ENCODE data around the gene GBA2. TPM values are rescaled to one million over a fixed set of nuclear protein-coding genes. Genes with fewer than 3 reads are reported as not detected.

Gene GBA2
- total and polyA plus RNA-seq, 2 experiments from 2014 or later = 32.1 to 80.1 TPM

- no peak overlapping the region for H3K4me3 Mint-ChIP-seq
- no peak overlapping the region for H3K4me3 ChIP-seq
- H3K36me3 Mint-ChIP-seq (ENCODE audit: low read depth) = peaks cover 82% of the 10 kb centered on the region
- H3K4me1 Mint-ChIP-seq = peaks cover 4% of the 10 kb centered on the region; the same call in 2 of the 3 replicates
- peaks cover 6% of the 10 kb centered on the region; the same call in 1 of the 2 replicates for H4K20me1 ChIP-seq (replicated peaks; ENCODE audit: insufficient read depth)
- H3K9me2 ChIP-seq (ENCODE audit: insufficient read depth) = no peaks in the 10 kb centered on the region
- no peaks in the 10 kb centered on the region for H3K9me3 Mint-ChIP-seq
- H3K27ac Mint-ChIP-seq = no peak overlapping the region
- no peaks in the 10 kb centered on the region for H3K4me1 ChIP-seq (ENCODE audit: insufficient read depth)
- no peak overlapping the region for H3K27ac ChIP-seq (ENCODE audit: low read depth)
- H3K27me3 ChIP-seq (ENCODE audit: insufficient read depth) = no peaks in the 10 kb centered on the region
- H3K27me3 Mint-ChIP-seq (ENCODE audit: insufficient read depth, low read depth, poor library complexity) = peaks cover under 1% of the 10 kb centered on the region
- H3K36me3 ChIP-seq (ENCODE audit: insufficient read depth) = peaks cover 61% of the 10 kb centered on the region
- no peak overlapping the region for H3K4me2 ChIP-seq
- H3F3A ChIP-seq (replicated peaks; ENCODE audit: low read depth) = 0 out of 2 replicates have a peak, but pooled peaks cover 3% of the 10 kb centered on the region
- TF ChIP-seq CTCF (conservative IDR thresholded peaks at IDR 0.05; ENCODE audit: low read depth in 2 of 2) = no peak
- TF ChIP-seq EZH2phosphoT487 (IDR thresholded peaks at IDR 0.05; ENCODE audit: unreplicated experiment) = no peak
- TF ChIP-seq JUNB (IDR thresholded peaks at IDR 0.05; ENCODE audit: unreplicated experiment) = no peak
- TF ChIP-seq ZNF331 (CRISPR knock-in tag; IDR thresholded peaks at IDR 0.05; ENCODE audit: low read depth) = no peak
- TF ChIP-seq ZNF114 (CRISPR knock-in tag; IDR thresholded peaks at IDR 0.05) = no peak
- no peaks in the 10 kb centered on the region for H3K79me2 ChIP-seq (replicated peaks; ENCODE audit: insufficient read depth)
- no peak for DNase-seq (ENCODE audit: low spot score)
- H2AFZ ChIP-seq = no peak overlapping the region
- ATAC-seq = no peak
Observed at GRCh38 chr9:35717132-35717870, 31.7 kb downstream of the GBA2 start.

- H3K9me3 Mint-ChIP-seq = no peaks in the 10 kb centered on the region
- Histone ChIP-seq H3K4me1 (ENCODE audit: insufficient read depth) (no peaks in the 10 kb centered on the region), H3K4me2 (no peak overlapping the region), H4K20me1 (replicated peaks; ENCODE audit: insufficient read depth) (peaks cover 6% of the 10 kb centered on the region), H3F3A (replicated peaks; ENCODE audit: low read depth) (0 out of 2 replicates have a peak, but pooled peaks cover 3% of the 10 kb centered on the region), H2AFZ (no peak overlapping the region), H3K9me2 (ENCODE audit: insufficient read depth) (no peaks in the 10 kb centered on the region), H3K36me3 (ENCODE audit: insufficient read depth) (peaks cover 61% of the 10 kb centered on the region), H3K27me3 (ENCODE audit: insufficient read depth) (no peaks in the 10 kb centered on the region), H3K27ac (ENCODE audit: low read depth) (no peak overlapping the region), H3K79me2 (replicated peaks; ENCODE audit: insufficient read depth) (no peaks in the 10 kb centered on the region), H3K4me3 (no peak overlapping the region)
- H3K4me1 Mint-ChIP-seq = peaks cover 4% of the 10 kb centered on the region; the same call in 2 of the 3 replicates
- peaks cover 4% of the 10 kb centered on the region for H3K27me3 Mint-ChIP-seq (ENCODE audit: insufficient read depth, low read depth, poor library complexity)
- H3K36me3 Mint-ChIP-seq (ENCODE audit: low read depth) = peaks cover 82% of the 10 kb centered on the region
- no peak overlapping the region for H3K4me3 Mint-ChIP-seq
- DNase-seq (ENCODE audit: low spot score) = no peak
- no peak for ATAC-seq
- TF ChIP-seq EZH2 (IDR thresholded peaks at IDR 0.05; ENCODE audit: low read depth, unreplicated experiment) (no peak), NANOG (IDR thresholded peaks at IDR 0.05; ENCODE audit: borderline replicate concordance) (no peak), EZH2phosphoT487 (IDR thresholded peaks at IDR 0.05; ENCODE audit: unreplicated experiment) (no peak), CREB1 (CRISPR knock-in tag; IDR thresholded peaks at IDR 0.05; ENCODE audit: low read depth) (no peak)
- TF ChIP-seq, protein P1, sequence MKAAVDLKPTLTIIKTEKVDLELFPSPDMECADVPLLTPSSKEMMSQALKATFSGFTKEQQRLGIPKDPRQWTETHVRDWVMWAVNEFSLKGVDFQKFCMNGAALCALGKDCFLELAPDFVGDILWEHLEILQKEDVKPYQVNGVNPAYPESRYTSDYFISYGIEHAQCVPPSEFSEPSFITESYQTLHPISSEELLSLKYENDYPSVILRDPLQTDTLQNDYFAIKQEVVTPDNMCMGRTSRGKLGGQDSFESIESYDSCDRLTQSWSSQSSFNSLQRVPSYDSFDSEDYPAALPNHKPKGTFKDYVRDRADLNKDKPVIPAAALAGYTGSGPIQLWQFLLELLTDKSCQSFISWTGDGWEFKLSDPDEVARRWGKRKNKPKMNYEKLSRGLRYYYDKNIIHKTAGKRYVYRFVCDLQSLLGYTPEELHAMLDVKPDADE (IDR thresholded peaks at IDR 0.05) = no peak
- TF ChIP-seq, protein P2, sequence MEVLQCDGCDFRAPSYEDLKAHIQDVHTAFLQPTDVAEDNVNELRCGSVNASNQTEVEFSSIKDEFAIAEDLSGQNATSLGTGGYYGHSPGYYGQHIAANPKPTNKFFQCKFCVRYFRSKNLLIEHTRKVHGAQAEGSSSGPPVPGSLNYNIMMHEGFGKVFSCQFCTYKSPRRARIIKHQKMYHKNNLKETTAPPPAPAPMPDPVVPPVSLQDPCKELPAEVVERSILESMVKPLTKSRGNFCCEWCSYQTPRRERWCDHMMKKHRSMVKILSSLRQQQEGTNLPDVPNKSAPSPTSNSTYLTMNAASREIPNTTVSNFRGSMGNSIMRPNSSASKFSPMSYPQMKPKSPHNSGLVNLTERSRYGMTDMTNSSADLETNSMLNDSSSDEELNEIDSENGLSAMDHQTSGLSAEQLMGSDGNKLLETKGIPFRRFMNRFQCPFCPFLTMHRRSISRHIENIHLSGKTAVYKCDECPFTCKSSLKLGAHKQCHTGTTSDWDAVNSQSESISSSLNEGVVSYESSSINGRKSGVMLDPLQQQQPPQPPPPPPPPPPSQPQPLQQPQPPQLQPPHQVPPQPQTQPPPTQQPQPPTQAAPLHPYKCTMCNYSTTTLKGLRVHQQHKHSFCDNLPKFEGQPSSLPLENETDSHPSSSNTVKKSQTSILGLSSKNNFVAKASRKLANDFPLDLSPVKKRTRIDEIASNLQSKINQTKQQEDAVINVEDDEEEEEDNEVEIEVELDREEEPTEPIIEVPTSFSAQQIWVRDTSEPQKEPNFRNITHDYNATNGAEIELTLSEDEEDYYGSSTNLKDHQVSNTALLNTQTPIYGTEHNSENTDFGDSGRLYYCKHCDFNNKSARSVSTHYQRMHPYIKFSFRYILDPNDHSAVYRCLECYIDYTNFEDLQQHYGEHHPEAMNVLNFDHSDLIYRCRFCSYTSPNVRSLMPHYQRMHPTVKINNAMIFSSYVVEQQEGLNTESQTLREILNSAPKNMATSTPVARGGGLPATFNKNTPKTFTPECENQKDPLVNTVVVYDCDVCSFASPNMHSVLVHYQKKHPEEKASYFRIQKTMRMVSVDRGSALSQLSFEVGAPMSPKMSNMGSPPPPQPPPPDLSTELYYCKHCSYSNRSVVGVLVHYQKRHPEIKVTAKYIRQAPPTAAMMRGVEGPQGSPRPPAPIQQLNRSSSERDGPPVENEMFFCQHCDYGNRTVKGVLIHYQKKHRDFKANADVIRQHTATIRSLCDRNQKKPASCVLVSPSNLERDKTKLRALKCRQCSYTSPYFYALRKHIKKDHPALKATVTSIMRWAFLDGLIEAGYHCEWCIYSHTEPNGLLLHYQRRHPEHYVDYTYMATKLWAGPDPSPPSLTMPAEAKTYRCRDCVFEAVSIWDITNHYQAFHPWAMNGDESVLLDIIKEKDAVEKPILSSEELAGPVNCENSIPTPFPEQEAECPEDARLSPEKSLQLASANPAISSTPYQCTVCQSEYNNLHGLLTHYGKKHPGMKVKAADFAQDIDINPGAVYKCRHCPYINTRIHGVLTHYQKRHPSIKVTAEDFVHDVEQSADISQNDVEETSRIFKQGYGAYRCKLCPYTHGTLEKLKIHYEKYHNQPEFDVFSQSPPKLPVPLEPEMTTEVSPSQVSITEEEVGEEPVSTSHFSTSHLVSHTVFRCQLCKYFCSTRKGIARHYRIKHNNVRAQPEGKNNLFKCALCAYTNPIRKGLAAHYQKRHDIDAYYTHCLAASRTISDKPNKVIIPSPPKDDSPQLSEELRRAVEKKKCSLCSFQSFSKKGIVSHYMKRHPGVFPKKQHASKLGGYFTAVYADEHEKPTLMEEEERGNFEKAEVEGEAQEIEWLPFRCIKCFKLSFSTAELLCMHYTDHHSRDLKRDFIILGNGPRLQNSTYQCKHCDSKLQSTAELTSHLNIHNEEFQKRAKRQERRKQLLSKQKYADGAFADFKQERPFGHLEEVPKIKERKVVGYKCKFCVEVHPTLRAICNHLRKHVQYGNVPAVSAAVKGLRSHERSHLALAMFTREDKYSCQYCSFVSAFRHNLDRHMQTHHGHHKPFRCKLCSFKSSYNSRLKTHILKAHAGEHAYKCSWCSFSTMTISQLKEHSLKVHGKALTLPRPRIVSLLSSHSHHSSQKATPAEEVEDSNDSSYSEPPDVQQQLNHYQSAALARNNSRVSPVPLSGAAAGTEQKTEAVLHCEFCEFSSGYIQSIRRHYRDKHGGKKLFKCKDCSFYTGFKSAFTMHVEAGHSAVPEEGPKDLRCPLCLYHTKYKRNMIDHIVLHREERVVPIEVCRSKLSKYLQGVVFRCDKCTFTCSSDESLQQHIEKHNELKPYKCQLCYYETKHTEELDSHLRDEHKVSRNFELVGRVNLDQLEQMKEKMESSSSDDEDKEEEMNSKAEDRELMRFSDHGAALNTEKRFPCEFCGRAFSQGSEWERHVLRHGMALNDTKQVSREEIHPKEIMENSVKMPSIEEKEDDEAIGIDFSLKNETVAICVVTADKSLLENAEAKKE (CRISPR knock-in tag; IDR thresholded peaks at IDR 0.05) = no peak
- no peak overlapping the region for H3K27ac Mint-ChIP-seq
Observed at GRCh38 chr9:35716230-35716629, 32.8 kb downstream of the GBA2 start.

Data from GM23338 (cell line).